Naive B cell (primary cell): ENCODE data around the gene AGTPBP1. TPM values are rescaled to one million over a fixed set of nuclear protein-coding genes. Genes with fewer than 3 reads are reported as not detected.

Experiments used
- ATAC-seq, 2 donors: fragments of 150-1000 bp; cut with Tn5 transposase; 2 replicates each; pipeline ENCODE4 v1.10.0; 2021; ENCODE audit warnings: low read depth in 2 of 2, mild to moderate bottlenecking in 2 of 2, moderate library complexity in 2 of 2
- DNase-seq: peaks from one replicate; pipeline ENCODE4 v3.0.0; 2022
- H3K27ac Mint-ChIP-seq, 6 donors: one replicate each; pipeline ENCODE4 v1.8.0; 2020 to 2022; ENCODE audit warnings: mild to moderate bottlenecking in 6 of 6, mixed read lengths in 6 of 6, moderate library complexity in 5 of 6, inconsistent platforms in 2 of 6
- H3K27me3 Mint-ChIP-seq, 3 donors: one replicate each; pipeline ENCODE4 v1.8.0; 2021 to 2022; ENCODE audit warnings: mixed read lengths in 3 of 3, mild to moderate bottlenecking in 1 of 3
- H3K36me3 Mint-ChIP-seq, 2 donors: one replicate each; pipeline ENCODE4 v1.8.0; 2020 to 2022; ENCODE audit warnings: mixed read lengths in 2 of 2, inconsistent platforms in 1 of 2, mild to moderate bottlenecking in 1 of 2
- H3K4me1 Mint-ChIP-seq, 3 donors: one replicate each; pipeline ENCODE4 v1.8.0; 2020 to 2022; ENCODE audit warnings: mixed read lengths in 3 of 3, inconsistent platforms in 1 of 3, mild to moderate bottlenecking in 1 of 3, moderate library complexity in 1 of 3
- H3K4me3 Mint-ChIP-seq, 8 donors: one replicate each; pipeline ENCODE4 v1.8.0; 2020 to 2022; ENCODE audit warnings: mild to moderate bottlenecking in 8 of 8, mixed read lengths in 8 of 8, moderate library complexity in 8 of 8, inconsistent platforms in 2 of 8
- H3K9me3 Mint-ChIP-seq, 7 donors: one replicate each; pipeline ENCODE4 v1.8.0; 2020 to 2022; ENCODE audit warnings: mixed read lengths in 7 of 7, mild to moderate bottlenecking in 5 of 7, inconsistent platforms in 2 of 7, moderate library complexity in 1 of 7
- polyA plus RNA-seq, 6 donors: library from polyadenylated mRNA; unstranded; fragments of 300-500 nt; fragmentation: Illumina TruSeq; gene quantifications; one replicate each; pipeline ENCODE4 v1.2.3, GENCODE V29; 2021; ENCODE audit warnings: low read depth in 6 of 6

The AGTPBP1 gene
- polyA plus RNA-seq, 6 donors from 2014 or later: 10.5 to 27.1 (median 19.4) TPM

- Mint-ChIP-seq H3K27me3 (no peaks in the 10 kb centered on the region), H3K4me1 (peaks cover 17 to 23% (median 18%) of the 10 kb centered on the region in 3 donors), H3K27ac (no peak overlapping the region), H3K36me3 (peaks cover 0 to 10% of the 10 kb centered on the region in 2 donors), H3K9me3 (peaks cover 0 to 3% (median 0%) of the 10 kb centered on the region in 7 donors), H3K4me3 (peak overlapping the region in 1 of 8 donors; percentile 9)
- DNase-seq (no peak), ATAC-seq (no peak)
These were observed 95.7 kb downstream of the AGTPBP1 start for GRCh38 chr9:85645909-85646627.

- Mint-ChIP-seq H3K4me1 (peaks cover 0 to 5% (median 1%) of the 10 kb centered on the region in 3 donors), H3K9me3 (no peaks in the 10 kb centered on the region), H3K36me3 (peaks cover 0 to 4% of the 10 kb centered on the region in 2 donors), H3K4me3 (no peak overlapping the region), H3K27me3 (no peaks in the 10 kb centered on the region), H3K27ac (peak overlapping the region in 1 of 6 donors; percentile 38)
- DNase-seq (no peak), ATAC-seq (no peak)
These were observed 101.3 kb downstream of the AGTPBP1 start for GRCh38 chr9:85640425-85640824.

- H3K9me3 Mint-ChIP-seq: no peaks in the 10 kb centered on the region
- no peak overlapping the region for H3K4me3 Mint-ChIP-seq
- H3K36me3 Mint-ChIP-seq: peaks cover 0 to 4% of the 10 kb centered on the region in 2 donors
- peak overlapping the region in 2 of 6 donors; percentile 23 to 38 for H3K27ac Mint-ChIP-seq
- no peak for ATAC-seq
- H3K4me1 Mint-ChIP-seq: no peaks in the 10 kb centered on the region
- H3K27me3 Mint-ChIP-seq: no peaks in the 10 kb centered on the region
- DNase-seq: no peak
These were observed 102.0 kb downstream of the AGTPBP1 start for GRCh38 chr9:85639675-85640186.

- ATAC-seq (no peak), DNase-seq (no peak)
- Mint-ChIP-seq H3K27ac (no peak overlapping the region), H3K9me3 (no peaks in the 10 kb centered on the region), H3K4me1 (no peaks in the 10 kb centered on the region), H3K4me3 (no peak overlapping the region), H3K36me3 (peaks cover 0 to 9% of the 10 kb centered on the region in 2 donors), H3K27me3 (no peaks in the 10 kb centered on the region)
These were observed 109.9 kb downstream of the AGTPBP1 start for GRCh38 chr9:85631809-85632208.

- Mint-ChIP-seq H3K36me3 (peaks cover 0 to 9% of the 10 kb centered on the region in 2 donors), H3K9me3 (no peaks in the 10 kb centered on the region), H3K4me3 (no peak overlapping the region), H3K27ac (peak overlapping the region in 1 of 6 donors; percentile 52), H3K4me1 (no peaks in the 10 kb centered on the region), H3K27me3 (no peaks in the 10 kb centered on the region)
- DNase-seq: no peak
- ATAC-seq: no peak
These were observed 111.1 kb downstream of the AGTPBP1 start for GRCh38 chr9:85630676-85631075.

- Mint-ChIP-seq H3K27me3 (no peaks in the 10 kb centered on the region), H3K27ac (peak overlapping the region in 2 of 6 donors; percentile 6 to 32), H3K36me3 (peaks cover 0 to 5% of the 10 kb centered on the region in 2 donors), H3K4me1 (peaks cover 0 to 4% (median 0%) of the 10 kb centered on the region in 3 donors), H3K4me3 (no peak overlapping the region), H3K9me3 (no peaks in the 10 kb centered on the region)
- DNase-seq: no peak
- no peak for ATAC-seq
These were observed 124.5 kb downstream of the AGTPBP1 start for GRCh38 chr9:85617141-85617670.

GRCh38 chr9:85615792-85616191 is 126.0 kb downstream of the AGTPBP1 start:
- DNase-seq (no peak), ATAC-seq (no peak)
- Mint-ChIP-seq H3K4me3 (no peak overlapping the region), H3K4me1 (peaks cover 2 to 10% (median 2%) of the 10 kb centered on the region in 3 donors), H3K27me3 (no peaks in the 10 kb centered on the region), H3K27ac (no peak overlapping the region), H3K36me3 (peaks cover 0 to 5% of the 10 kb centered on the region in 2 donors), H3K9me3 (no peaks in the 10 kb centered on the region)

- peaks cover 0 to under 1% of the 10 kb centered on the region in 2 donors for H3K36me3 Mint-ChIP-seq
- peak; percentile 90 to 91 for ATAC-seq
- peak; percentile 62 for DNase-seq
- peaks cover 13 to 22% (median 16%) of the 10 kb centered on the region in 3 donors for H3K4me1 Mint-ChIP-seq
- H3K27me3 Mint-ChIP-seq: no peaks in the 10 kb centered on the region
- no peaks in the 10 kb centered on the region for H3K9me3 Mint-ChIP-seq
- peak overlapping the region; percentile 42 to 72 (median 66) for H3K4me3 Mint-ChIP-seq
- H3K27ac Mint-ChIP-seq: peak overlapping the region in 5 of 6 donors; percentile 43 to 90 (median 66)
These were observed 131.5 kb downstream of the AGTPBP1 start for GRCh38 chr9:85610074-85610860.

- Mint-ChIP-seq H3K4me1 (peaks cover 13 to 25% (median 18%) of the 10 kb centered on the region in 3 donors), H3K4me3 (no peak overlapping the region), H3K36me3 (peaks cover 12 to 25% of the 10 kb centered on the region in 2 donors), H3K9me3 (peaks cover 0 to 2% (median 0%) of the 10 kb centered on the region in 7 donors), H3K27me3 (no peaks in the 10 kb centered on the region), H3K27ac (no peak overlapping the region)
- no peak for DNase-seq
- no peak for ATAC-seq
These were observed 135.8 kb downstream of the AGTPBP1 start for GRCh38 chr9:85605905-85606304.

- DNase-seq (no peak), ATAC-seq (no peak)
- Mint-ChIP-seq H3K4me3 (no peak overlapping the region), H3K27ac (no peak overlapping the region), H3K36me3 (peaks cover 12 to 25% of the 10 kb centered on the region in 2 donors), H3K4me1 (peaks cover 0 to 14% (median 1%) of the 10 kb centered on the region in 3 donors), H3K9me3 (peaks cover 0 to 2% (median 0%) of the 10 kb centered on the region in 7 donors), H3K27me3 (no peaks in the 10 kb centered on the region)
These were observed 137.8 kb downstream of the AGTPBP1 start for GRCh38 chr9:85603936-85604335.

GRCh38 chr9:85602742-85603141 is 139.0 kb downstream of the AGTPBP1 start:
- Mint-ChIP-seq H3K27me3 (no peaks in the 10 kb centered on the region), H3K9me3 (peaks cover 0 to 2% (median 0%) of the 10 kb centered on the region in 7 donors), H3K4me3 (no peak overlapping the region), H3K27ac (peak overlapping the region in 1 of 6 donors; percentile 60), H3K4me1 (peaks cover 0 to 14% (median 0%) of the 10 kb centered on the region in 3 donors), H3K36me3 (peaks cover 12 to 25% of the 10 kb centered on the region in 2 donors)
- ATAC-seq: no peak
- no peak for DNase-seq

- no peak for ATAC-seq
- H3K4me1 Mint-ChIP-seq: peaks cover 0 to 14% (median 0%) of the 10 kb centered on the region in 3 donors
- H3K27ac Mint-ChIP-seq: no peak overlapping the region
These were observed 141.0 kb downstream of the AGTPBP1 start for GRCh38 chr9:85600675-85601263.

More at GRCh38 chr9:85600675-85601263, 141.0 kb downstream of the AGTPBP1 start:
- no peaks in the 10 kb centered on the region for H3K27me3 Mint-ChIP-seq
- H3K4me3 Mint-ChIP-seq: no peak overlapping the region
- DNase-seq: no peak
- H3K36me3 Mint-ChIP-seq: peaks cover 12 to 25% of the 10 kb centered on the region in 2 donors
- peaks cover 0 to 2% (median 0%) of the 10 kb centered on the region in 7 donors for H3K9me3 Mint-ChIP-seq
